SIG-M5 (cell line): ENCODE measurements around the gene MAPK6.
"Not testable (repeated sequence)": the region's sequence is repeated elsewhere in the genome, so short reads cannot be mapped to it uniquely, and the experiment has no call there.

Source experiments
- DNase-seq: peaks from one replicate; lab custom pipeline; 2025; lab: John Stamatoyannopoulos, UW

MAPK6 gene

DNA sequence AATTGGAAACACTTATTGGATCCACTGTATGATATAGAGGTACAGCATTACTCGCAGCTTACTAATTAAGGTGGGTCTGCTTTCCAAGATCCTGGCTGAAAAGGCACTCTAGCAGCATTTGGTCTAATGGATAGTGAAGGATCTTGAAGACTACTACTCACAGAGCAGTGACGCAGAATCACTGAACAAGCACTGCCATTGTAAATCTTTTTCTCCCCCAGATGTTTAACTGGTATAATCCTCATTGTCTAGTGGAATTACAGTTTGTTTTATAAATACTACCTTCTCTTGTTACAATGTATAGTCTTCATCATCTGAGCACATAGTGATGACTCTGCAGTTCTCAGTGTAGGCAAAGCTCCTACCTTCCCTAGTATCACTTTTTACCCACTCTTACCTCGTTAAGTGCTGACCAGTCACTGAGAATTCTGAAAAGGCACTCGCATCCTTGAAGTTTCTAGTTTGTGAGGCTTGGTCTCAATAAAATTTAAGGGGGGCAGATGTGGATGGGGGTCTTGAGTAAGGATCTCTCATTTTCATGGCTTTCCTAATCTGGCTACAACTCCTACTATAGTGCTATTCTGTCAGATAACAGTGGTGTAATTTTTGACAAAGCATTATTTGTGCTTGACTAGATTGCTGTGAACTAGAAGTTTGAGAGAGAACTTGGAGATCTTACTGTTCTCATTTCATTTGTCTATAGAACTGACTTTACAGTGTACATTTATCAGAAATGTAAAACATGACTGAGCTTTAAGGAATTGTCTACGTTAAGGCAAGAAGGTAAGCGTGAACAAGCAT, 23.2 kb downstream of the MAPK6 start:
- DNase-seq: no peak

DNA sequence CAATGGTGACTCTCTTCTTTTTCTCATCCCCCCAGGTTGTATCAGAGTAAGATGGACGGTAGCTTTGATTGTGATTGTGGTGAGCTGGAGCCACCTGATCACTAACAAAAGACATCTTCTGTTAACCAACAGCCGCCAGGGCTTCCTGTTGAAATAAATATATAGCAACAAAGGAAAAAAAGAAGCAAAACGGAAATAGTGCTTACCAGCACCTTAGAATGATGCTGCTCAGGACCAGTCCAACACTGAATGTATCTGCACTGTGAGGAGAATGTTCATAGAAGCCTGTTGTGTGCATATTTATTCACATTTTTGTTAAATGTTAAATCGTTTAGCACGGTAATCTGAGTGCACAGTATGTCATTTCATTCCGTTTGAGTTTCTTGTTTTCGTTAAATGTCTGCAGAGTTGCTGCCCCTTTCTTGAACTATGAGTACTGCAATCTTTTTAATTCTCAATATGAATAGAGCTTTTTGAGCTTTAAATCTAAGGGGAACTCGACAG, 26.8 kb downstream of the MAPK6 start:
- not testable (repeated sequence) for DNase-seq

- not testable (repeated sequence) for DNase-seq
These were observed 27.5 kb downstream of the MAPK6 start for GRCh38 chr15:52046552-52046951.

GRCh38 chr15:52050416-52050815, 31.4 kb downstream of the MAPK6 start:
- no peak for DNase-seq

- DNase-seq: peak; percentile 89
These were observed 33.3 kb downstream of the MAPK6 start for GRCh38 chr15:52052066-52052935.

DNA sequence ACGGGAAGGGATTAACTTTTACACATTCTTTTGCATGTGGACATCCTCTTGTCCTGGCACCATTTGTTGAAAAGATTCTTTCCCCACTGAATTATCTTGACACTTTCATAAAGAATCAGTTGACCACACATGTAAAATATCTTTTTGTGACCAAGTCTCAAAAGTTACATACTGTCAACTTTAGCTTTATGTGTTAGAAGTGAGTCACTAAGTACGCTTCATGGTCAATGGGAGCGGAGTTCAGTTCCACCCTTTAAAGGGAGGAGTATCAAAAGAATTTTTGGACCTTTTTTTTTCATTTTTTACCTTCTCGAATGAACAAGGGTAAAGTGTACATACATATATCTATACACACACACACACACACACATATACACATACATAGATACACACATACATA, 35.4 kb downstream of the MAPK6 start:
- no peak for DNase-seq

GRCh38 chr15:52054858-52055257, 35.8 kb downstream of the MAPK6 start:
- DNase-seq: not testable (repeated sequence)

DNA sequence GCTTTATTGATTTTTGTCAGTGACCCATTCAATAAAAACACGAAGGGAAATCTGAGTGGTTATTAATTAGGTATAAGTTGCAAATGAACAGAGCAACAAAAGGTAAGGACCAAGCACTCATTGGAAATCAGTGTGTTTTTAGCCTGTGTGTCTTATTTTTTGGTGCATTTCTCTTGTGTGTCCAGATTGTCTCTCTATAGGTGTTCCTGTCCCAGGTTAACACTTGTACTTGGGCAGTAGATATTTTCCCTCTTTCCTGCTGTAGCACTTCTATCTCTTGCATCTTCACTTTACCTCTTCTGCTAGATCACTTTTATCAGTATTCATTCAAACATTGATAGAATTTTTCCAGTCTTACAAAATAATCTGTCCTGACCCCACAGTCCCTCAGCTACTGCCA, 37.0 kb downstream of the MAPK6 start:
- no peak for DNase-seq

GRCh38 chr15:52056496-52056895, 37.5 kb downstream of the MAPK6 start:
- no peak for DNase-seq

GRCh38 chr15:52057996-52058395, 39.0 kb downstream of the MAPK6 start:
- peak; percentile 28 for DNase-seq

- no peak for DNase-seq
These were observed 41.5 kb downstream of the MAPK6 start for GRCh38 chr15:52060501-52060900.

DNA sequence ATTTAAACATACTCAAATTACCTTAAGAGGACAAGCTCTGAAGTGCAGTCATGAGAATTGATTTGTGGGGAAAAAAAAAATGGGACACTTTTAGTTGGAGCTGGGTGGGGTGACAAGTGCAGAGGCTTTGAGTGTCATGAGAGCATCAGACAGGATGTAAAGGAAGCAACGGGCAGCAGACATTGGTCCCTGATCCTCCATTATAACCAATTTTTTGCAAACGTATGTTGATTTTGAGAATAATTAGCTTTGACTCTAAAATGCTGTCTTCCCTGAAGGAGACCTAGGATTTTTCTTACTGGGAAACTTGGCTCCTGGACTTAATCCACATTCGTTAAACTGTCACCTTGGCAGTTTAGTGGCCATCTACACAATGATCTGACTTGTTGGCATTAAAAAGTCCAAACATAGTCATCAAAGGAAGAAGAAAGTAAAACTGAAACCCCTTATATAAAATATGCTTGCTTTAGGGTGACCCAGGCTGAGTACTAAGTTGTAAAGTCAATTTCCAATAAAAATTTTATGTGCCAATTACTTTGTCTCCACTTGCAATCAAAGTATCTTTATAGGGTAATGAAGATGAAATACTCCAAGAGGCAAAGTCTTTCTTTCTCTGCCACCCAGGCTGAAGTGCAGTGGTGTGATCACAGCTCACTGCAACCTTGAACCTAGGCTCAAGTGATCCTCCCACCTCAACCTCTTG, 48.0 kb downstream of the MAPK6 start:
- DNase-seq: no peak

DNA sequence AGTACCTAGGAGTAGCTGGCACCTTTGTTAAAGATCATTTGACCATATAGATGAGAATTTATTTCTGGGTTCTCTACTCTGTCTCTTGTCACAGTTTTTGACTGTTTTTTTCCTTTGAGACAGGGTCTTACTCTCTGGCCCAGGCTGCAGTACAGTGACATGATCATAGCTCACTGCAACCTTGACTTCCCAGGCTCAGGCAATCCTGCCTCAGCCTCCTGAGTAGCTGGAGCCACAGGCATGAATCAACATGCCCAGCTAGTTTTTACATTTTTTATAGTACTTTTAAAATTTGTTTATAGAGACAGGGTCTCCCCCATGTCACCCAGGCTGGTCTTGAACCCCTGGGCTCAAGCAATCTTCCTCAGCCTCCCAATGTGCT, 48.5 kb downstream of the MAPK6 start:
- DNase-seq: no peak

- DNase-seq: no peak
These were observed 49.1 kb downstream of the MAPK6 start for GRCh38 chr15:52068004-52068615.

- no peak for DNase-seq
These were observed 50.5 kb downstream of the MAPK6 start for GRCh38 chr15:52069559-52069958.

GRCh38 chr15:52071570-52071969, 52.6 kb downstream of the MAPK6 start:
- DNase-seq: no peak

GRCh38 chr15:52076889-52077781, 58.1 kb downstream of the MAPK6 start:
- DNase-seq: no peak

DNA sequence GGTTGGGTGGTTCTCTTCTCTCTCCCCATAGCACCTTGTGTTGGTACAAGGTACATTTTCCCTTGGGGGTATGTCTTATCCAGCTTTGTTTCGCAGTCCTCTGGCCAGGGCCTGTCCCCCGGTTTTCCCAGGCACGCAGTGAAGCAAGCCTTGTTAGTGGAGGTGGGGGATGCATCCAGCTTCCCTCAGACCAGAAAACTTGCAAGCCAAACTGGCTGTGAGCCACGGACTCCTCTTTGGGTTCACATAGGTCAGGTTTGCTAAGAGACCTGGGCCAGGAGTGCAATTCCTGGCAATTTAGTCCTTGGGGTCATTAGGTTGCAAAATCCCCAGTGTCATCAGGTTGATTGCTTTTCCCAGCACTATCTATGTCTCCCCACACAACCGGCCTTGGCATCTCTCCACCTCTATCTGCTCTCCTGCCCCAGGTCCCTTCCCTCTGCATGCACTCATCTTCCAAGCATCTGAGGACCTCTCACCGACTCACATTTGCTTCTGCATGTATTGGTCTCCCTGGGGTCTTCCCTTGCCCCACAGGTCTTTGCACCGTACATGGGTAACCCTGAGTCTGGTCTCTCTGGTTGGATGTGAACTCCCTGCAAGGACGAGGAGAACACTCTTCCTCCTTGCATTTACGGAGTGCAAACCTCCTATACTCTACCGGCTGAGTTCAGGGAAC, 59.3 kb downstream of the MAPK6 start:
- DNase-seq: no peak

- no peak for DNase-seq
These were observed 60.1 kb downstream of the MAPK6 start for GRCh38 chr15:52078876-52079700.
